ENCODE data around the gene CNTFR.

DNA sequence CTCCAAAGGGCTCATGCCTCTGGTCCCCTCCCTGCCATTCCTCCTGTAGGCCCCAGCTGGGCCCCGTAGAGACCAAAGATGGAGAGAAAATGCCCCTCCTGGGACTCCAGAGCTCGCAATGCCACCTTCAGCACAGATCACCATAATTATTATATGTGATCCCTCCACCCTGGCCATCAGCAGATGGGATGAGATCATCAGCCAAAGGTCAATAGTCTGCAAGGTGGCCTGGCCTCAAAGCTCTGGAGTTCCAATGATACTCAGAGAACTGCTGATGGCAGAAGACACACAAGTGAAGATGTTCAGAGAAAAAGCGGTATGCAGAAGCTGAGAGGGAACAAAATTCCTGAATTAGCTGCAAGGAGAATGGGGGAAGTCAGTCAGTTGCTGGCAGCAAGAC lies 17.4 kb upstream of the CNTFR start:
- no peak for TF ChIP-seq EZH2 (IDR thresholded peaks at IDR 0.05; ENCODE audit: insufficient read depth, poor library complexity, severe bottlenecking)
- TF ChIP-seq EZH2phosphoT487 (IDR thresholded peaks at IDR 0.05; ENCODE audit: insufficient read depth, low read depth) = no peak
